GM12874 (cell line): ENCODE results near the gene ZSCAN4.

Experiments used
- CTCF ChIP-seq: IDR thresholded peaks from 2 replicates; pipeline ENCODE4 v1.5.1; 2011; ENCODE audit warnings: low read depth, mild to moderate bottlenecking, control low read depth, low read length, moderate library complexity; ENCODE audit not compliant: insufficient read depth

ZSCAN4 gene

GRCh38 chr19:57709616-57710015 is 40.9 kb downstream of the ZSCAN4 start:
- TF ChIP-seq CTCF = no peak

- no peak for TF ChIP-seq CTCF
Measured at GRCh38 chr19:57712222-57712621, 43.5 kb downstream of the ZSCAN4 start.

GRCh38 chr19:57719424-57719823 is 50.7 kb downstream of the ZSCAN4 start:
- no peak for TF ChIP-seq CTCF

- no peak for TF ChIP-seq CTCF
Measured at GRCh38 chr19:57719901-57720519, 51.3 kb downstream of the ZSCAN4 start.

GRCh38 chr19:57720878-57721277 is 52.1 kb downstream of the ZSCAN4 start:
- TF ChIP-seq CTCF = no peak
